NCI-H2081 treated with DMSO at 0.1 percent for 48 hours (cell line): ENCODE data around the gene SLC25A25.

ENCODE experiments used
- DNase-seq: peaks from one replicate; lab custom pipeline; 2025; lab: John Stamatoyannopoulos, UW

The SLC25A25 gene

GRCh38 chr9:128072144-128073021, 4.4 kb downstream of the SLC25A25 start:
- DNase-seq: peak; percentile 20

- DNase-seq: no peak
Measured at GRCh38 chr9:128073253-128073886, 5.3 kb downstream of the SLC25A25 start.

- no peak for DNase-seq
Measured at GRCh38 chr9:128077847-128078503, 9.9 kb downstream of the SLC25A25 start.

- no peak for DNase-seq
Measured at GRCh38 chr9:128078504-128079434, 10.7 kb downstream of the SLC25A25 start.

GRCh38 chr9:128080206-128080605, 12.2 kb downstream of the SLC25A25 start:
- no peak for DNase-seq

GRCh38 chr9:128081056-128081455, 13.0 kb downstream of the SLC25A25 start:
- DNase-seq: no peak

- DNase-seq: no peak
Measured at GRCh38 chr9:128082151-128082550, 14.1 kb downstream of the SLC25A25 start.

- no peak for DNase-seq
Measured at GRCh38 chr9:128084746-128085145, 16.7 kb downstream of the SLC25A25 start.

- DNase-seq: no peak
Measured at GRCh38 chr9:128085943-128086342, 17.9 kb downstream of the SLC25A25 start.

GRCh38 chr9:128087262-128087661, 19.2 kb downstream of the SLC25A25 start:
- no peak for DNase-seq

- DNase-seq: no peak
Measured at GRCh38 chr9:128088253-128088945, 20.4 kb downstream of the SLC25A25 start.

GRCh38 chr9:128089299-128089698, 21.3 kb downstream of the SLC25A25 start:
- DNase-seq: no peak

- DNase-seq: no peak
Measured at GRCh38 chr9:128091144-128091543, 23.1 kb downstream of the SLC25A25 start.

- DNase-seq: no peak
Measured at GRCh38 chr9:128091571-128091970, 23.5 kb downstream of the SLC25A25 start.

- DNase-seq: no peak
Measured at GRCh38 chr9:128092199-128092977, 24.4 kb downstream of the SLC25A25 start.

- DNase-seq: no peak
Measured at GRCh38 chr9:128093011-128093410, 25.0 kb downstream of the SLC25A25 start.

GRCh38 chr9:128094166-128094949, 26.3 kb downstream of the SLC25A25 start:
- DNase-seq: peak; percentile 71

- no peak for DNase-seq
Measured at GRCh38 chr9:128094950-128095544, 27.0 kb downstream of the SLC25A25 start.
